PC-3 (cell line): Measurements from ENCODE around the gene GALR1. TPM values are rescaled to one million over a fixed set of nuclear protein-coding genes. Genes with fewer than 3 reads are reported as not detected.

Source experiments
- ATAC-seq: fragments of 200-7000 bp; cut with Tn5 transposase; 2 replicates; pipeline ENCODE4 v1.9.1; 2020; ENCODE audit warnings: mild to moderate bottlenecking, moderate library complexity
- BruUV-seq: library from RNA; stranded (reverse); fragments of 400-500 nt; replicated peaks from 2 replicates; lab custom pipeline; 2021; lab: Mats Ljungman, UMichigan
- CTCF ChIA-PET: fragments of 300-600 bp; sonication (Branson Sonifier 250); formaldehyde crosslinking; loops from one replicate; lab custom pipeline; 2022; ENCODE audit warnings: antibody characterized with exemption; lab: Charles Lee
- POLR2A ChIA-PET: fragments of 300-600 bp; sonication (Branson Sonifier 250); formaldehyde crosslinking; loops from one replicate; lab custom pipeline; 2022; ENCODE audit warnings: antibody characterized with exemption; ENCODE audit not compliant: unreplicated experiment; lab: Charles Lee
- DNase-seq: peaks from one replicate; pipeline ENCODE4 v3.0.0-alpha.2; 2015
- H2AFZ ChIP-seq: fragments of 300-600 bp; sonication (generic); 2 replicates; pipeline ENCODE4 v1.6.0; 2016; ENCODE audit warnings: antibody characterized with exemption, low read length
- H3F3A ChIP-seq: fragments of 300-600 bp; sonication (generic); one replicate; pipeline ENCODE4 v1.6.0; 2017; ENCODE audit warnings: antibody characterized with exemption, low read length, control low read depth, mild to moderate bottlenecking; ENCODE audit not compliant: unreplicated experiment
- H3K27ac ChIP-seq: fragments of 300-600 bp; sonication (generic); 2 replicates; pipeline ENCODE4 v1.5.1; 2016; ENCODE audit warnings: mild to moderate bottlenecking, low read length
- H3K27me3 ChIP-seq: fragments of 300-600 bp; sonication (generic); 2 replicates; pipeline ENCODE4 v1.6.1; 2016; ENCODE audit warnings: low read length, mixed read lengths
- H3K36me3 ChIP-seq: fragments of 300-600 bp; sonication (generic); 2 replicates; pipeline ENCODE4 v1.6.1; 2016; ENCODE audit warnings: low read depth, mixed run types, low read length, mixed read lengths
- H3K4me1 ChIP-seq: fragments of 300-600 bp; sonication (generic); 2 replicates; pipeline ENCODE4 v1.5.1; 2016; ENCODE audit warnings: low read length; ENCODE audit not compliant: insufficient read depth
- H3K4me2 ChIP-seq: fragments of 300-600 bp; sonication (generic); 2 replicates; pipeline ENCODE4 v1.6.0; 2016; ENCODE audit warnings: low read length
- H3K4me3 ChIP-seq: fragments of 300-600 bp; sonication (generic); 2 replicates; pipeline ENCODE4 v1.5.1; 2016; ENCODE audit warnings: mild to moderate bottlenecking, low read length, mixed read lengths
- H3K79me2 ChIP-seq: fragments of 300-600 bp; sonication (generic); 2 replicates; pipeline ENCODE4 v1.6.1; 2017; ENCODE audit warnings: low read length, mixed read lengths
- H3K9ac ChIP-seq: fragments of 300-600 bp; sonication (generic); 2 replicates; pipeline ENCODE4 v1.6.0; 2016; ENCODE audit warnings: mild to moderate bottlenecking, low read length
- H3K9me2 ChIP-seq: fragments of 300-600 bp; sonication (generic); replicated peaks from 2 replicates; pipeline ENCODE4 v1.6.1; 2016; ENCODE audit warnings: mixed run types, low read length, mixed read lengths
- H3K9me3 ChIP-seq: fragments of 300-600 bp; sonication (generic); 2 replicates; pipeline ENCODE4 v1.6.1; 2016; ENCODE audit warnings: low read length, mixed read lengths
- H4K20me1 ChIP-seq: fragments of 300-600 bp; sonication (generic); 2 replicates; pipeline ENCODE4 v1.6.1; 2016; ENCODE audit warnings: low read length, mixed read lengths
- EZH2 ChIP-seq: fragments of 300-600 bp; sonication (generic); IDR thresholded peaks from one replicate; pipeline ENCODE4 v1.6.1; 2017; ENCODE audit warnings: antibody characterized with exemption, mild to moderate bottlenecking, low read length; ENCODE audit not compliant: unreplicated experiment
- EZH2phosphoT487 ChIP-seq: fragments of 300-600 bp; sonication (generic); IDR thresholded peaks from 2 replicates; pipeline ENCODE4 v1.6.1; 2018; ENCODE audit warnings: mild to moderate bottlenecking, antibody characterized with exemption, low read length, borderline replicate concordance
- intact Hi-C: fragments of 100-400 bp; cut with micrococcal nuclease; formaldehyde crosslinking; loops from 2 replicates; pipeline ENCODE4 v1.9.0; 2023
- total RNA-seq: library from RNA; depleted of rRNA; stranded (reverse); fragments of >200 nt; gene quantifications from 2 replicates; pipeline ENCODE4 v1.2.3, GENCODE V29; 2014
- TF ChIP-seq, protein P1 (sequence below): fragments of 300-600 bp; sonication (generic); conservative IDR thresholded peaks from 2 replicates; pipeline ENCODE4 v1.5.1; 2017; ENCODE audit warnings: antibody characterized with exemption, low read depth, mild to moderate bottlenecking, low read length

GALR1 gene
- total RNA-seq, 1 experiment from 2014 or later = not detected

DNA sequence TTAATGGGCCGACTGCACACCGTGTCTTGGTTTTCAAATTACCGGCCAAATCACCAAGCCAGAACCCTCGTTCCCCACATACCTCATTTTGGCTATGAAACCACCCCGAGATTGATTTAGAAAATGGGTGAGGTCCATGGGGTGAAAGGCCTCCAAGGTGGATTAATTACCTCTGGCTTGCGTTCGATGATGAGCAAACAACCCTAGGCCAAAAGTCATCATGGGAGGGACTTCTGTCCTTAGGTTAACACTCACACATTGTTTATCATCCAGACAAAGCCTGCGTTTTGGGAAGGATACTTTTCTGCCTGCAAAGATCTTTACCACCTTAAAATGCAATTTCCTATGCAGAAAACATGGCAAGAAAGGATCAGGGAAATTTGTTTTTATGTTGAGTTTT is 48.5 kb downstream of the GALR1 start:
- Histone ChIP-seq H3K36me3 (no peaks in the 10 kb centered on the region), H3K4me3 (no peak overlapping the region), H3K9ac (no peak overlapping the region), H2AFZ (no peak overlapping the region), H3F3A (no peaks in the 10 kb centered on the region), H3K4me1 (no peaks in the 10 kb centered on the region), H4K20me1 (no peaks in the 10 kb centered on the region), H3K79me2 (no peaks in the 10 kb centered on the region), H3K27me3 (peaks cover 51% of the 10 kb centered on the region), H3K4me2 (no peak overlapping the region), H3K9me2 (no peaks in the 10 kb centered on the region), H3K27ac (no peak overlapping the region), H3K9me3 (no peaks in the 10 kb centered on the region)
- POLR2A ChIA-PET = no interaction called here
- DNase-seq = no peak
- CTCF ChIA-PET = no interaction called here
- TF ChIP-seq, protein P1, sequence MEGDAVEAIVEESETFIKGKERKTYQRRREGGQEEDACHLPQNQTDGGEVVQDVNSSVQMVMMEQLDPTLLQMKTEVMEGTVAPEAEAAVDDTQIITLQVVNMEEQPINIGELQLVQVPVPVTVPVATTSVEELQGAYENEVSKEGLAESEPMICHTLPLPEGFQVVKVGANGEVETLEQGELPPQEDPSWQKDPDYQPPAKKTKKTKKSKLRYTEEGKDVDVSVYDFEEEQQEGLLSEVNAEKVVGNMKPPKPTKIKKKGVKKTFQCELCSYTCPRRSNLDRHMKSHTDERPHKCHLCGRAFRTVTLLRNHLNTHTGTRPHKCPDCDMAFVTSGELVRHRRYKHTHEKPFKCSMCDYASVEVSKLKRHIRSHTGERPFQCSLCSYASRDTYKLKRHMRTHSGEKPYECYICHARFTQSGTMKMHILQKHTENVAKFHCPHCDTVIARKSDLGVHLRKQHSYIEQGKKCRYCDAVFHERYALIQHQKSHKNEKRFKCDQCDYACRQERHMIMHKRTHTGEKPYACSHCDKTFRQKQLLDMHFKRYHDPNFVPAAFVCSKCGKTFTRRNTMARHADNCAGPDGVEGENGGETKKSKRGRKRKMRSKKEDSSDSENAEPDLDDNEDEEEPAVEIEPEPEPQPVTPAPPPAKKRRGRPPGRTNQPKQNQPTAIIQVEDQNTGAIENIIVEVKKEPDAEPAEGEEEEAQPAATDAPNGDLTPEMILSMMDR = no peak
- TF ChIP-seq EZH2 = no peak
- TF ChIP-seq EZH2phosphoT487 = no peak
- ATAC-seq = no peak
- no TSS peak for BruUV-seq
- intact Hi-C loops = no loop called here

DNA sequence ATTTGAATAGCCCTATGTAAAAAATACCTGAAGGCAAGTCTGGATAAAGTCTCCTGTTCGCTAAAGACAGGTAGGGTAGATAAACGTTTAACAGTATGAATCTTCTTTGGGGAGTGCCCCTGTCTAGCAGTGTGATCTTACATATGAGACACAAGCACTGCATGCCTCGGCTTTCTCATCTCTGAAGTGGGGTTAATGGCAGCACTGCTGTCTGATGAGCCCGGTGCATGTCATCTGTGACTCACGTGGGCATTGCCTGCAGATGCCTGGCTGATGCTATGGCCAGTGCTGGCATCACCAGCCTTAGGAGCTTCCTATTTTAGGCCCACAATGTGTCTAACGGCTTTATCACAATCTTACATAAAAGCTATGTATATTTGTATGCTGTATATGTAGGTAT is 50.1 kb downstream of the GALR1 start:
- ChIA-PET CTCF (no interaction called here), POLR2A (no interaction called here)
- H3K9me3 ChIP-seq = no peaks in the 10 kb centered on the region
- ATAC-seq (no peak), DNase-seq (no peak)
- H3K4me2 ChIP-seq = no peak overlapping the region
- TF ChIP-seq EZH2 (no peak), EZH2phosphoT487 (no peak)
- TF ChIP-seq, protein P1 = no peak
- no peak overlapping the region for H3K4me3 ChIP-seq
- BruUV-seq = no TSS peak
- no peaks in the 10 kb centered on the region for H3K79me2 ChIP-seq
- no peak overlapping the region for H3K9ac ChIP-seq
- no peaks in the 10 kb centered on the region for H3F3A ChIP-seq
- no peaks in the 10 kb centered on the region for H3K4me1 ChIP-seq
- intact Hi-C loops = no loop called here
- no peaks in the 10 kb centered on the region for H4K20me1 ChIP-seq
- no peaks in the 10 kb centered on the region for H3K9me2 ChIP-seq
- H3K36me3 ChIP-seq = no peaks in the 10 kb centered on the region
- H2AFZ ChIP-seq = no peak overlapping the region
- H3K27ac ChIP-seq = no peak overlapping the region
- peaks cover 55% of the 10 kb centered on the region for H3K27me3 ChIP-seq

DNA sequence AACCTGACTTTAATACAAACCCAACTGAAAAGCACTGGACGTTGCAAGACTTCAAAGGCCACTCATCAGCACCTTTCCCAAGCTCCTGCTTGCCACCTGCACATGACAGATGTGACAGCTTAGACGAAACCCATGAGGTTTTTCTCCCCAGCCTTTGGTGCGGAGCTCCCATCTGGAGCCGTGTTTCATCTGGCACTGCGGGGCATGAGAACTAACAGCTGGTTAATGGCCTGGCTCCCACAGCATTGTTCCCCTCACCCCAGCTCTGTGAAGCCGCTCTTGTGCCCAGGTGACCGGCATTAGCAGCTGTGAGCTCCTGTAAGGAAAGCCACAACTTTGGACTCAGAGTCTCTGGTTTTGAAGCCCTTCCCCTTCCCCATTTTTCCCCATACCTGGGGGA is 50.9 kb downstream of the GALR1 start:
- no peaks in the 10 kb centered on the region for H3K4me1 ChIP-seq
- H3F3A ChIP-seq = no peaks in the 10 kb centered on the region
- ATAC-seq (no peak), DNase-seq (no peak)
- no peaks in the 10 kb centered on the region for H3K79me2 ChIP-seq
- no peaks in the 10 kb centered on the region for H3K36me3 ChIP-seq
- intact Hi-C loops = no loop called here
- no peak overlapping the region for H3K4me2 ChIP-seq
- no peak overlapping the region for H3K27ac ChIP-seq
- no peak overlapping the region for H3K4me3 ChIP-seq
- CTCF ChIA-PET = no interaction called here
- H3K27me3 ChIP-seq = peaks cover 52% of the 10 kb centered on the region
- no peaks in the 10 kb centered on the region for H4K20me1 ChIP-seq
- no peaks in the 10 kb centered on the region for H3K9me3 ChIP-seq
- BruUV-seq = no TSS peak
- H3K9me2 ChIP-seq = no peaks in the 10 kb centered on the region
- no peak for TF ChIP-seq EZH2phosphoT487
- TF ChIP-seq EZH2 = no peak
- TF ChIP-seq, protein P1 = no peak
- no peak overlapping the region for H3K9ac ChIP-seq
- H2AFZ ChIP-seq = no peak overlapping the region
- POLR2A ChIA-PET = no interaction called here
